ENCODE data around the gene TBC1D8. TPM values are rescaled to one million over a fixed set of nuclear protein-coding genes. Genes with fewer than 3 reads are reported as not detected.

The TBC1D8 gene
- total RNA-seq, 1 experiment from 2014 or later: 16.9 TPM

- in situ Hi-C loops (cut with HindIII; ENCODE audit: low pct_unique_long_range_greater_than_20kb, low sequenced_read_pairs): no loop called here
Measured at GRCh38 chr2:101147062-101147461, 4.1 kb downstream of the TBC1D8 start.

DNA sequence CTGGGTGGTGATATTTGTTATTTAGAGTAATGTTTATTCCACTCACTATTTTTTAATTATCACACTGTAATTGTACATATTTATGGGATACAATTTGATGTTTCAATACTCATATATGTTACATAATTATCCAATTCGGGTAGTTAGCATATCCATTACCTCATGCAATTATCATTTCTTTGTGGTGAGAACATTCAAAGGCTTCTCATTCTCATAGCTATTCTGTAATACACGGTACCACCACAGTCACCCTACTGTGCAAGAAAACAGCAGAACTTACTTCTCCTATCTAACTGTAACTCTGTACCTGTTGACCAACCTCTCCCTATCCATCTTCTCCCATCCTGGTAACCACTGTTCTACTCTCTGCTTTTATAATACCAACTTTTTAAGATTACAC is 4.6 kb downstream of the TBC1D8 start:
- DNase-seq (ENCODE audit: low read depth, low spot score): no peak
- in situ Hi-C loops (cut with HindIII; ENCODE audit: low pct_unique_long_range_greater_than_20kb, low sequenced_read_pairs): no loop called here

More at GRCh38 chr2:101147062-101147461, 4.1 kb downstream of the TBC1D8 start:
- DNase-seq (ENCODE audit: low read depth, low spot score): no peak

- in situ Hi-C loops (cut with HindIII; ENCODE audit: low pct_unique_long_range_greater_than_20kb, low sequenced_read_pairs): no loop called here
- no peak for DNase-seq (ENCODE audit: low read depth, low spot score)
Measured at GRCh38 chr2:101145406-101145805, 5.8 kb downstream of the TBC1D8 start.

DNA sequence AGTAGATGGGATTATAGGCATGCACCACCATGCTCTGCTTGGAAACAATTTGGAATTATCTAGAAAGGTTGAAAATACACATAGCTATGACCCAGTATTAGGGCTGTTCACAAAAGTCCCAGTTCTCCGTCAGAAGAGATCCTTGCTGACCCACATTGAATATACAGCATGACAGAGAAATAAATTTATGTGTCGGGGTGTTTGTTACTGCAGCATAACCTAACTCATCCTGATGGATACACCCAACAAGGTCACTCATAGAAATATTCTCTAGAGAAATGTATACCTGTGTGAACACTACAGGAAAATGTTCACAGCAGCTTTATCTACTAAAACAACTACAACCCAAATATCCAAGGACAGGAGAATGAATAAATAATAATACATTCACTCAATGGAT is 9.0 kb downstream of the TBC1D8 start:
- no peak for DNase-seq (ENCODE audit: low read depth, low spot score)
- in situ Hi-C loops (cut with HindIII; ENCODE audit: low pct_unique_long_range_greater_than_20kb, low sequenced_read_pairs): no loop called here

GRCh38 chr2:101140978-101141655 is 10.1 kb downstream of the TBC1D8 start:
- DNase-seq (ENCODE audit: low read depth, low spot score): no peak
- in situ Hi-C loops (cut with HindIII; ENCODE audit: low pct_unique_long_range_greater_than_20kb, low sequenced_read_pairs): no loop called here

- in situ Hi-C loops (cut with HindIII; ENCODE audit: low pct_unique_long_range_greater_than_20kb, low sequenced_read_pairs): no loop called here
- DNase-seq (ENCODE audit: low read depth, low spot score): no peak
Measured at GRCh38 chr2:101140237-101140636, 10.9 kb downstream of the TBC1D8 start.

- in situ Hi-C loops (cut with HindIII; ENCODE audit: low pct_unique_long_range_greater_than_20kb, low sequenced_read_pairs): no loop called here
- no peak for DNase-seq (ENCODE audit: low read depth, low spot score)
Measured at GRCh38 chr2:101139495-101139894, 11.7 kb downstream of the TBC1D8 start.

GRCh38 chr2:101135412-101136296 is 15.5 kb downstream of the TBC1D8 start:
- no peak for DNase-seq (ENCODE audit: low read depth, low spot score)
- in situ Hi-C loops (cut with HindIII; ENCODE audit: low pct_unique_long_range_greater_than_20kb, low sequenced_read_pairs): no loop called here

GRCh38 chr2:101133492-101134100 is 17.6 kb downstream of the TBC1D8 start:
- DNase-seq (ENCODE audit: low read depth, low spot score): no peak
- in situ Hi-C loops (cut with HindIII; ENCODE audit: low pct_unique_long_range_greater_than_20kb, low sequenced_read_pairs): no loop called here

DNA sequence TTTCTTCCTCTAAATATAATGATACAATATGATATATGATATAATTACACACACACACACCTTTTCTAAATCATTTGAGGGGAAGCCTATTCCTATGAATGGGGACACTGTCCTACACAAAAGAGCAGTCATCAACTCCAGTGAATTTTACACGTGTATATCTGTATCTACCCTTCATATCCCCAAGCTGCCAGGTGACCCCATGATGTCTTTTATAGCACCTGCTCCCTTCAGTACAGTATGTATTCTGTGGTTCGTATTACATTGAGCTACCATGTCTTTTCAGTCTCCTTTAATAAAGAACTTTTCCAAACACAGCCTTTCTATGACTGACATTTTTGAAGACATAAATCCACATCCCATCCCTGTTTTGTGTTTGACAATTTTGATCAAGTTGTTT is 19.0 kb downstream of the TBC1D8 start:
- DNase-seq (ENCODE audit: low read depth, low spot score): no peak
- in situ Hi-C loops (cut with HindIII; ENCODE audit: low pct_unique_long_range_greater_than_20kb, low sequenced_read_pairs): no loop called here

GRCh38 chr2:101130081-101130480 is 21.1 kb downstream of the TBC1D8 start:
- DNase-seq (ENCODE audit: low read depth, low spot score): no peak
- in situ Hi-C loops (cut with HindIII; ENCODE audit: low pct_unique_long_range_greater_than_20kb, low sequenced_read_pairs): no loop called here

GRCh38 chr2:101127319-101128056 is 23.7 kb downstream of the TBC1D8 start:
- in situ Hi-C loops (cut with HindIII; ENCODE audit: low pct_unique_long_range_greater_than_20kb, low sequenced_read_pairs): no loop called here
- no peak for DNase-seq (ENCODE audit: low read depth, low spot score)

GRCh38 chr2:101125808-101126207 is 25.4 kb downstream of the TBC1D8 start:
- no peak for DNase-seq (ENCODE audit: low read depth, low spot score)
- in situ Hi-C loops (cut with HindIII; ENCODE audit: low pct_unique_long_range_greater_than_20kb, low sequenced_read_pairs): no loop called here

- in situ Hi-C loops (cut with HindIII; ENCODE audit: low pct_unique_long_range_greater_than_20kb, low sequenced_read_pairs): no loop called here
- peak; percentile 32 for DNase-seq (ENCODE audit: low read depth, low spot score)
Measured at GRCh38 chr2:101125374-101125773, 25.8 kb downstream of the TBC1D8 start.

DNA sequence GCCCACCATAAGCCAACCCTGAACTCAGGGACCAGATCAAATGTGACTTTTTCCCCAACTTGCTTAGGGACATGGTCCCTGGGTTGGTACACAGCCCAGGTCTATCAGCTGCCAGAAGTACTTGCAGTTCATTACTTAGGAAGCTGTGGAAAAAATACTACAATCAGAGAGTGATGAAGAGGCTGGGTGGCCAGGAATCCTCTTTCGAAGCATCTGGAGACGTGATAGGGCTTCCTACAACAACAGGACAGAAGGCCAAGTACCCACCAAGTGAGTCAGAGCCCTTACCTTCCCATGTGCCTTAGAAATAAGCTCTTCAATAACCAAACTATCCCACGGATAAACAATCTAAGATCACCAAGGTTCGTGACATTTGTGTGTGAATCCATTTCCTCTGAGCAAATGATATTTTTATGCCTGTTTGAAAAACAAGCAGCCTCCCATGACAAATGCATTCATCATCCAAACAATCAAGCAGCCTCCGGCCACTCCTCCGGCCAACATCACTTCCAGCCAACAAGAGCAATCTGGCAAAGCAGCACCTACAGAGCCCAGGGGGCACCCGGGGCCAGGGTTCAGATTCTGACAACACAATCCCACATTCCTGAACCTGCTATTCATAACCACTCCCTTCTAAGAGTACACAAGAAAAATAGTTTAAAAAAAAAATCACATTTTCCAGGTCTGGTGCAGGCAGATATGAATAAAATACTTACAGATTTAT is 26.4 kb downstream of the TBC1D8 start:
- in situ Hi-C loops (cut with HindIII; ENCODE audit: low pct_unique_long_range_greater_than_20kb, low sequenced_read_pairs): no loop called here

GRCh38 chr2:101123795-101124471 is 27.2 kb downstream of the TBC1D8 start:
- DNase-seq (ENCODE audit: low read depth, low spot score): no peak
- in situ Hi-C loops (cut with HindIII; ENCODE audit: low pct_unique_long_range_greater_than_20kb, low sequenced_read_pairs): no loop called here

More for the DNA sequence above, 26.4 kb downstream of the TBC1D8 start:
- no peak for DNase-seq (ENCODE audit: low read depth, low spot score)

- in situ Hi-C loops (cut with HindIII; ENCODE audit: low pct_unique_long_range_greater_than_20kb, low sequenced_read_pairs): no loop called here
- no peak for DNase-seq (ENCODE audit: low read depth, low spot score)
Measured at GRCh38 chr2:101121174-101121573, 30.0 kb downstream of the TBC1D8 start.

Data from SK-MEL-5 (cell line).